Putamen (tissue), 1 donor: ENCODE data around the gene ZC3H10.
"Not testable (repeated sequence)": the region's sequence is repeated elsewhere in the genome, so short reads cannot be mapped to it uniquely, and the experiment has no call there.

ENCODE experiments used
- DNase-seq: peaks from one replicate; pipeline ENCODE4 v3.0.0-alpha.2; 2016; ENCODE audit warnings: low spot score

ZC3H10 gene

GRCh38 chr12:56117778-56118687 lies at the start of gene ZC3H10:
Gene ZC3H10, plus strand, starts transcription at chr12:56118266. Its CDS starts 2,297 bp downstream, at chr12:56120563.
- peak; percentile 98 for DNase-seq

GRCh38 chr12:56071648-56072047 lies 46.4 kb upstream of the ZC3H10 start:
- DNase-seq: no peak

- no peak for DNase-seq
Observed at GRCh38 chr12:56074396-56074795, 43.7 kb upstream of the ZC3H10 start.

GRCh38 chr12:56077966-56078365 lies 40.1 kb upstream of the ZC3H10 start:
- DNase-seq: not testable (repeated sequence)

- DNase-seq: no peak
Observed at GRCh38 chr12:56078427-56078826, 39.6 kb upstream of the ZC3H10 start.

- DNase-seq: peak; percentile 87
Observed at GRCh38 chr12:56078931-56079722, 38.9 kb upstream of the ZC3H10 start.

- peak; percentile 86 for DNase-seq
Observed at GRCh38 chr12:56079723-56080555, 38.1 kb upstream of the ZC3H10 start, which contains the start of gene ERBB3. Gene ERBB3, plus strand, starts transcription at chr12:56080165. Its CDS starts 136 bp downstream, at chr12:56080301.

GRCh38 chr12:56080556-56081138 lies 37.4 kb upstream of the ZC3H10 start:
- no peak for DNase-seq

GRCh38 chr12:56081393-56082347 lies 36.4 kb upstream of the ZC3H10 start:
- DNase-seq: peak; percentile 89

- no peak for DNase-seq
Observed at GRCh38 chr12:56082382-56082781, 35.7 kb upstream of the ZC3H10 start.

GRCh38 chr12:56082967-56083366 lies 35.1 kb upstream of the ZC3H10 start:
- peak; percentile 97 for DNase-seq

GRCh38 chr12:56084958-56085543 lies 33.0 kb upstream of the ZC3H10 start:
- no peak for DNase-seq

- DNase-seq: no peak
Observed at GRCh38 chr12:56086096-56086495, 32.0 kb upstream of the ZC3H10 start.

GRCh38 chr12:56086608-56087007 lies 31.5 kb upstream of the ZC3H10 start:
- DNase-seq: no peak

- DNase-seq: no peak
Observed at GRCh38 chr12:56087220-56087619, 30.8 kb upstream of the ZC3H10 start.

- no peak for DNase-seq
Observed at GRCh38 chr12:56097738-56098137, 20.3 kb upstream of the ZC3H10 start.

GRCh38 chr12:56098592-56098991 lies 19.5 kb upstream of the ZC3H10 start:
- no peak for DNase-seq

- no peak for DNase-seq
Observed at GRCh38 chr12:56099787-56100186, 18.3 kb upstream of the ZC3H10 start.

- DNase-seq: no peak
Observed at GRCh38 chr12:56101045-56101444, 17.0 kb upstream of the ZC3H10 start.

GRCh38 chr12:56102683-56103065 lies 15.4 kb upstream of the ZC3H10 start:
- no peak for DNase-seq
